Spleen (tissue), 7 donors: ENCODE data around the gene ITGB6.

ENCODE experiments used
- POLR2AphosphoS5 ChIP-seq, 3 donors: sonication (generic); formaldehyde crosslinking; IDR thresholded peaks; one replicate each; pipeline ENCODE4 v1.5.1; 2017; ENCODE audit warnings: antibody characterized with exemption in 3 of 3
- TF ChIP-seq, protein P1 (sequence below), 11 experiments: fragments of 200-600 bp in 7 of 11; fragments of 450-650 bp in 4 of 11; sonication (generic) in 4 of 11; IDR thresholded peaks in 8 of 11; conservative IDR thresholded peaks in 3 of 11; 1 replicate in 7 of 11; 2 replicates in 4 of 11; pipeline versions ENCODE4 v1.4.0 to v1.8.0; 2016 to 2021; ENCODE audit warnings: antibody characterized with exemption in 11 of 11, inconsistent platforms in 4 of 11, mild to moderate bottlenecking in 1 of 11
- donor health status: DM: no; HTN: no; CAD: no; lungs with moderate emphysema.
- donor health status: DM: no; HTN: no; CAD: no.
- donor health status: DM: no; HTN: no; CAD: no.

DNA sequence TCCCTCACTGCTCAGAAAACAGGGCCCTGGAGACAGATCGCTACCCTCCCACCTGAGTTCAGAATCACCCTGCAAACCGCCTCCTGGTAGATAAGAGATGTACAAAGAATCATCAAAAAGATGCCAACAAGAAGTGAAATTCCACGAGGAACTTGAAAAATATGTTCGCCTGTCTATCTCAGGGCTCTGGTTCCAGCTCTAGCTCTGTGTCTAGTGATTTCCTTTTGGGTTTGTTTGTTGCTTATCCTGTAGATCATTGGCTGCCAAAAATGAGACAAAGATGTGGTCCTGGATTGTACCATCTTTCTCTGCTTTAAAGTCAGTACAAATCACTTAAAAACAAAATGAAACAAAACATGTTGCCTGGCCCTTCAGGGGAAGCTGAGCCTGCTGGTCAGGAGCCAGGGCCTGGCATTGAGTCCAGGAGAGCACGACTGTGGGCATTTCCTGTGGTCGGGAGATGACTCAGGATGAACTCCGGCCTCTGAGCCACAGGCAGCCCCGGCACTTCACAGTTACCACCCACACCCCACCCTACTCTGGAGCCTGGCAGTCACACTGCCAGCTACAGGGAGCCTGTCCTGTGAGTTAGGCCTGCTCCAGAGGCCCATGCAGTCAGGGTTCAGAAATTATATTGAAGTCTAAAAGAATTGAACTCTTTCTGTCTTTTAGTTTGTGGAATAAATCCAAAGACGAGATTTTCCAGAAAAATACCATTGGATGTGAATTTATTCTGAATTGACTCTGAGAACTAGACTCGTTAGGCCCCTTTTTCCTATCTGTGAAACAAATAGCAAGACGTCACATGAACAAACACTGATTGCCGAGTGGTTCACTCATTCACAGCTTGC is 8.0 kb upstream of the ITGB6 start:
- TF ChIP-seq POLR2AphosphoS5 (IDR thresholded peaks at IDR 0.05): peak; percentile 68 to 71 (median 69)
- TF ChIP-seq, protein P1, sequence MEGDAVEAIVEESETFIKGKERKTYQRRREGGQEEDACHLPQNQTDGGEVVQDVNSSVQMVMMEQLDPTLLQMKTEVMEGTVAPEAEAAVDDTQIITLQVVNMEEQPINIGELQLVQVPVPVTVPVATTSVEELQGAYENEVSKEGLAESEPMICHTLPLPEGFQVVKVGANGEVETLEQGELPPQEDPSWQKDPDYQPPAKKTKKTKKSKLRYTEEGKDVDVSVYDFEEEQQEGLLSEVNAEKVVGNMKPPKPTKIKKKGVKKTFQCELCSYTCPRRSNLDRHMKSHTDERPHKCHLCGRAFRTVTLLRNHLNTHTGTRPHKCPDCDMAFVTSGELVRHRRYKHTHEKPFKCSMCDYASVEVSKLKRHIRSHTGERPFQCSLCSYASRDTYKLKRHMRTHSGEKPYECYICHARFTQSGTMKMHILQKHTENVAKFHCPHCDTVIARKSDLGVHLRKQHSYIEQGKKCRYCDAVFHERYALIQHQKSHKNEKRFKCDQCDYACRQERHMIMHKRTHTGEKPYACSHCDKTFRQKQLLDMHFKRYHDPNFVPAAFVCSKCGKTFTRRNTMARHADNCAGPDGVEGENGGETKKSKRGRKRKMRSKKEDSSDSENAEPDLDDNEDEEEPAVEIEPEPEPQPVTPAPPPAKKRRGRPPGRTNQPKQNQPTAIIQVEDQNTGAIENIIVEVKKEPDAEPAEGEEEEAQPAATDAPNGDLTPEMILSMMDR (IDR thresholded peaks at IDR 0.05 in 8 of 11, conservative IDR thresholded peaks at IDR 0.05 in 3 of 11): no peak
